ENCODE results near the gene YY1.
"Not testable (repeated sequence)": the region's sequence is repeated elsewhere in the genome, so short reads cannot be mapped to it uniquely, and the experiment has no call there.

YY1 gene

DNA sequence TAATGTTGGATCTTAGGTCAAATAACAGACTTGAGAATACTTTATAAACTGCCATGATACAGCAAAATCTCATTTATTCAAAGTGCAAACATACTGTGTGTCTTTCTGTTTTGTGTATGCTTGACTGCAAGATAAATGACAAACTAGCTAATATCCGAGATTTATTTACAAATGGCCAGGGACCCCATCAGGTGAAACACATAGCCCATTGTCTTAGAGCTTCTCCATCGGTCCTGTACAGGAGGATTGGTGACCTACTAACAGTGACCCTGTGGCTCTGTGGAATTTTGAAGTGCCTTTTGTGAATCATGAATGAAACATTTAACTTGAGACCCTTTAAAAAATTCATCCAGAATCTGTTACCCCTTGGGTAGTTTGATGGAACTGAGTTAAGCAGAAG, 40.2 kb downstream of the YY1 start:
- no peak for DNase-seq
- in situ Hi-C loops (cut with HindIII; ENCODE audit: low pct_ligation_motif_present, low pct_unique_long_range_greater_than_20kb, low sequenced_read_pairs) = no loop called here

- no peak for DNase-seq
- in situ Hi-C loops (cut with HindIII; ENCODE audit: low pct_ligation_motif_present, low pct_unique_long_range_greater_than_20kb, low sequenced_read_pairs) = no loop called here
These were observed 40.6 kb downstream of the YY1 start for GRCh38 chr14:100279563-100279962.

DNA sequence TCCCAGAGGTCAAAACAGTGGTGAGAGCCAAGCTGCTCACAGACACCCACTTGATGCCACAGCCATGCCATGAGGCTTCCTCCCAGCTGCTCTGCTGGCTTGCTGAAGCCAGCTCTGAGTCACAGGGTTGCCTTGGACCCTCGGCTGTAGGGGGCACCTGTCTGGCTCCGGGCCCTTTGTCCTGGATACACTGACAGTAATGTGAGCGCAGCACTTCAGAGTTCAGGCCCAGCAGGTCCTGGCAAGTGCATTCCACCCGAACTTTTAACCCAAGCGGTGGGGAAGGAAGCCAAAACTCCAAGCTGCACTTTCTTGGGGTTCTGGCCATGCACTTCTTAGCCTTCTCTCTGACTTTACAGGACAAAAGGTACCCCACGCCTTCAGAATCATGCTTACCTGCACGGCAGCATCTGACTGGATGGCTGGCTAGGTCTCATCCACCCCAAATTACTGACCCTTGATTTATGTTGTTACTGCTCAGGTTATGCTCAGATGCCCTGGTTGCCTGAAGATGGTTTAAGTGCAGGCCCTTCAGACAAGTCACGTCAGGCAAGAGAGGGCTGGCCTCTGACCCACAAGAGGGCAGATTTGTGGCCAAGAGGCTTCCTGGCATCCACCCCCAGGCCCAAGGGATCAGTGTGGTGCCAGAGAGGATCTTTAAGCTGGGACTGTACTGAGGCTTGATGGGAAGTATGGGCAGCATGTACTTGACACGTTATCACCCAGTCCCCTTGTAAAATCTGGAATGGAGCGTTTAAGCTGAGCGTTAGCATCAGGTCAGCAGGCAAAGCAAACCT, 42.5 kb downstream of the YY1 start:
- in situ Hi-C loops (cut with HindIII; ENCODE audit: low pct_ligation_motif_present, low pct_unique_long_range_greater_than_20kb, low sequenced_read_pairs) = no loop called here
- DNase-seq = no peak

GRCh38 chr14:100282083-100282350, 43.1 kb downstream of the YY1 start:
- in situ Hi-C loops (cut with HindIII; ENCODE audit: low pct_ligation_motif_present, low pct_unique_long_range_greater_than_20kb, low sequenced_read_pairs) = no loop called here
- DNase-seq = no peak

- DNase-seq = no peak
- in situ Hi-C loops (cut with HindIII; ENCODE audit: low pct_ligation_motif_present, low pct_unique_long_range_greater_than_20kb, low sequenced_read_pairs) = no loop called here
These were observed 43.9 kb downstream of the YY1 start for GRCh38 chr14:100282766-100283419.

- DNase-seq; in situ Hi-C loops (cut with HindIII; ENCODE audit: low pct_ligation_motif_present, low pct_unique_long_range_greater_than_20kb, low sequenced_read_pairs): not testable (repeated sequence)
These were observed 44.5 kb downstream of the YY1 start for GRCh38 chr14:100283436-100283835.

DNA sequence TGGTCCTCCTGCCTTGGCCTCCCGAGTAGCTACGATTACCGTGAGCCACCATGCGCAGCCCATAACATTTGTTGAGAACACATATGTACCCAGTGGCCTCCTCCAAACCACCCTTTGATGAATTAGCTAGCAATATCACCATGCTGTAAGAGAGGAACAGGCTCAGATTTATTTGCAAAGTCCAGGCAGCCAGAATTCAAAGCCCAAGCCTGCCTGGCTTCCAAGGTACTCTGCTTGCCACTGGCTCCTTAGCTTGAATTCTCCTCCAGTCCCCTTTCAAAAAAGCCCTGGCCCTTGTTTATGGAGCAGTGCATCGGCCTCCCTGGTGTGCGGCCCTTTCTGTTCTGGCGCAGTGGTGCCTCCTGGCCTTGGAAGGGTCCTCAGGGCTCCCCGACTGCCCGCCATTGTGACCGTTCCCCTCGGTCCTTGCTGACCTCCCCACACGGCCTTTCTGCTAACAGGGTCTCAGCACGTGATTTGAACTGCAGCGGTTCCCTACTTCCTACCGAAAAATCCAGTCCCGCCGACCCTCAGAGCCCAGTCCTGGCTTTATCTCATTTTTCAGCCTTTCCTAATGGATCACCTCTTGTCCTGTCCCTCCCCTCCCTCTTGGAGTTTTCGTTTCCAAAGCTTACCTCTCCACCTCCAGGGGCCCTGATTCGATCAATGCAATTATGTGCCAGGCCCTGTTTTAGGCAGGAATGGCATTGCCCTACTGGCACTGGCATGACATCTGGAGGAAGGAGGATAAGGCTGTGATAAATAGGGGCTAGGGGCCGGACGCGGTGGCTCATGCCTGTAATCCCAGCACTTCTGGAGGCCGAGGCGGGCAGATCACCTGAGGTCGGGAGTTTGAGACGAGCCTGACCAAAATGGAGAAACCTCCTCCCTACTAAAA, 45.3 kb downstream of the YY1 start:
- in situ Hi-C loops (cut with HindIII; ENCODE audit: low pct_ligation_motif_present, low pct_unique_long_range_greater_than_20kb, low sequenced_read_pairs) = no loop called here
- no peak for DNase-seq

DNA sequence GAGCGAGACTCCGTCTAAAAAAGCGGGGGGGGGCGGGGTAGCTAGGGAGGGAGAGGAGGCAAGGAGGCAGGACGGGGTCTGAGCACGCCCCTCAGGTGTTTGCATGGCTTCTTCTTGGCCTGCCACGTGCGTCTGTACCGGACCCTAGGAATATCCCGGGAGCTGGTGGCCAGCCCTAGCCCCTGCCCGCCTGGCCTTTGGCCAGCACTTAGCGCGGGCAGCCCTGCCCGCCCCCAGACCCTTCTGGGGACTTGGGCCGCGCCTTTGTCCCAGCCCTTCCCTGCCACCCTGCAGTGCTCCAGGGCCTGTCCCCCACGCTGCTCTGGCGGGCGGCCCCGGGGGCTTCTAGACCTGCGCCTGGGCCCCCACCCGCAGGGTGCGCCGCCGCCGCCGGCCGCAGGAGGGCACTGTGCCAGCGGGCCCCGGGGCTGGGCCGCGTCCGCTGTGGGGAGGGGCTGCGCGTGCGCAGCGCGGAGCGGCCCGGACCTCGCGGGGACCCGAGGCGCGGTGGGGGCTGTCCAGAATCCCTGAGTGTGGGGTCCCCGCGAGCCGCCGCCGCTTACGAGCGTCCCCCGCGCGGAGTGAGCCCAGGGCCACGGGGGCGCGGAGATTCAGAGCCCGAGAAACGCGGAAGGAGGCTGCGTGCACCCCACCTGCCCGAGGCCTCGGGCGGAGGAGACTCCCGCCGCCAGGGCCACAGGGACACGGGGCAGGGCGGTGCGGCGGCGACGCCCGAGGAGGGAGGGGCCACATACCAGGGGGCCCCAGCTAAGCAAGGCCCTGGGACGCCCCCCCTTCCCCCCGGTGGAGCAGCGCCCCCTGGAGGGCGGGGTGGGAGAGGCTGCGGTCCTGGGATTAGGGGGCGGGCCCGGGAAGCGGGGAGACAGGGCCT, 46.3 kb downstream of the YY1 start:
- in situ Hi-C loops (cut with HindIII; ENCODE audit: low pct_ligation_motif_present, low pct_unique_long_range_greater_than_20kb, low sequenced_read_pairs) = no loop called here
- DNase-seq = peak; percentile 64

DNA sequence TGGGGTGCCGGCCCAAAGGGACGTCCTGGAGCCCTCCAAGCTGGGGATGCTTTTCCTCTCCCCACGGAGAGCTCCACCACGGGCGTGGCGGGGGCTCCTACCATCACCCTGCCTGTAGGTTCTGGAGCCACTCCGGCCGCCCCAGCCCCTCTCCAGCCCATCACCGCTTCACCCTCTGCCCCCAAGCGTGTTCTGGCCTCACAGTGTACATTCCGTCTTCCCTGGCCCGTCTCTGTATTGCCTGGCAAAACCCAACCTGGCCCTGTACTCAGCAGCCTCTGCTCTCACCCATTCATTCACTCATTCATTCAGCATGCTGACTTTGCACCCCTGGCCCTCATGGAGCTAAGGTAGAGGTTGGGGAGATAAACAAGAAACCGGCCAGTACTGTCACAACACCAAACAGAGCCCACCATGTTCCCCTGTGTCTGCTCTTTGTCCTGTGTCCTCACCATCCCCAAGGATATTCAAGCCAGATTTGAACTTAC, 47.0 kb downstream of the YY1 start:
- DNase-seq = no peak
- in situ Hi-C loops (cut with HindIII; ENCODE audit: low pct_ligation_motif_present, low pct_unique_long_range_greater_than_20kb, low sequenced_read_pairs) = no loop called here

DNA sequence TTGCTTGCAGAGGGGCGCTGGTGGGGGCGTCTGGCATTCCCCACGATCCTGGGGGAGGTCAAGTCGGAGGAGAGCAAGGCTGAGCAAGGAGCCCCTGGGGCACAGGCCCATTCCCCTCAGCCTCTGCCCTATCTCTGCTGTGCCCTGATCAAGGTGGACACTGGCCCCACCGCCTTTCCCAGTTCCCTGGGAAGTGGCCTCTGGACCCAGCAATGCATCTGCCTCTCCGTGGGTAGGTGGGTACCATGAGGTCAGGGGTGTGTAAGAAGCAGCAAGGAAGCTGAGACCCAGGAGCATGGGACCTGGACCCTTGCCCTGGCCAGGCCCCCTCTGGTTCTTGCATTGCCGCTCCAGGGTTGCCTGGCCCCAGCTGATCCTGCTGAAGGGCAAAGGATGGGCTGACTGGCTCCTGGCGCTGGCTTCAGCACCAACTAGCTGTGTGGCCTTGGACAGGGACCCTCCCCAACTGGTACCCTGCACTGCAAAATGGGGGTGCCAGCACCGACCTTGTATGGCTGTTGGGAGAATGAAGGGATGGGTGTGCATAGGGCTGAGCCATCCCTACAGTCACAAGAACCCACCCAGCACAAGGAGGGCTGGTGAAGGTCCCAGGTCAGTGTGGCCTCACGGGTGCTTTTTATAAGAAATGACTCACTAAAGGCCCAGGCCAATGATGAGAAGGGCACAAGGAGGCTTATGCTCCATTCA, 47.7 kb downstream of the YY1 start:
- no peak for DNase-seq
- in situ Hi-C loops (cut with HindIII; ENCODE audit: low pct_ligation_motif_present, low pct_unique_long_range_greater_than_20kb, low sequenced_read_pairs) = no loop called here

DNA sequence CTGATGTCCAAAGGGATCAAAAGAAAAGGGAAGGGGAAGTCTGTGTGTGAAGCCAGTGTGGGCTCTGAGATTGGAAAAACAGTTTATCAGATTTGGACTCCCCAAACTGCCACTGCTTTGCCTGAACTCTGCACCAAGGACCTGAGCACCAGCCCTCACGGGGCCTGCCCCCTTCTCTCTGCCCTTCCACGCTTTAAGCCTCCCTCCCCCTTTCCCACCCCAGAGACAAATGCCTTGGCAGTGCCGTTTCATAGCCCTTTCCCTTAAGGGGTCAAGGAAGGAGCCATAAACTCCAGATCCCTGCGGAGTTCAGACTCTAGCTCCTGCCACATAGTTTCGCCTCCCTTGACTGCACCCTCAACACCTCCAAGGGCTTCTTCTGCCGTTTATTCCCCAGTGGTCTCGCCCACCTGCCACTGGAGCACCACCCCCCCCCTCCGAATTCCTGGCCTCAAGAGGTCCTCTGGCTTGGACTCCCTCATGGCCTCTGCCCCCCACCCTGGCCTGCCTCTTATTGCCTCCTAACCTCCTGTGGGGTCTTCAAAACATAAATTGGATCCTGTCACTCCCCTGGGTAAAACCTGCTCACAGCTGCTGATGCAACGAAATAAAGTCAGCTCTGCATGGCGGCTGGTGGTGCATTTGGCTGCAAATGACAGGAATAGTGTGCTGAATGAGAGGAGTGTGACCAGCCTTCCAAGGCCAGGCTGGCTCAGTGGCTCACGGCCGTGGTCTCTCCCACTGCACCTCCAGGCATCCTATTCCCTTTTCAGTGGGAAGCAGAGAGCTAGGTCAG, 48.5 kb downstream of the YY1 start:
- in situ Hi-C loops (cut with HindIII; ENCODE audit: low pct_ligation_motif_present, low pct_unique_long_range_greater_than_20kb, low sequenced_read_pairs) = no loop called here
- DNase-seq = no peak

- DNase-seq; in situ Hi-C loops (cut with HindIII; ENCODE audit: low pct_ligation_motif_present, low pct_unique_long_range_greater_than_20kb, low sequenced_read_pairs): not testable (repeated sequence)
These were observed 49.0 kb downstream of the YY1 start for GRCh38 chr14:100287998-100288295.

- in situ Hi-C loops (cut with HindIII; ENCODE audit: low pct_ligation_motif_present, low pct_unique_long_range_greater_than_20kb, low sequenced_read_pairs) = no loop called here
- DNase-seq = no peak
These were observed 49.6 kb downstream of the YY1 start for GRCh38 chr14:100288382-100289185.

- no peak for DNase-seq
These were observed 51.1 kb downstream of the YY1 start for GRCh38 chr14:100289916-100290606.

DNA sequence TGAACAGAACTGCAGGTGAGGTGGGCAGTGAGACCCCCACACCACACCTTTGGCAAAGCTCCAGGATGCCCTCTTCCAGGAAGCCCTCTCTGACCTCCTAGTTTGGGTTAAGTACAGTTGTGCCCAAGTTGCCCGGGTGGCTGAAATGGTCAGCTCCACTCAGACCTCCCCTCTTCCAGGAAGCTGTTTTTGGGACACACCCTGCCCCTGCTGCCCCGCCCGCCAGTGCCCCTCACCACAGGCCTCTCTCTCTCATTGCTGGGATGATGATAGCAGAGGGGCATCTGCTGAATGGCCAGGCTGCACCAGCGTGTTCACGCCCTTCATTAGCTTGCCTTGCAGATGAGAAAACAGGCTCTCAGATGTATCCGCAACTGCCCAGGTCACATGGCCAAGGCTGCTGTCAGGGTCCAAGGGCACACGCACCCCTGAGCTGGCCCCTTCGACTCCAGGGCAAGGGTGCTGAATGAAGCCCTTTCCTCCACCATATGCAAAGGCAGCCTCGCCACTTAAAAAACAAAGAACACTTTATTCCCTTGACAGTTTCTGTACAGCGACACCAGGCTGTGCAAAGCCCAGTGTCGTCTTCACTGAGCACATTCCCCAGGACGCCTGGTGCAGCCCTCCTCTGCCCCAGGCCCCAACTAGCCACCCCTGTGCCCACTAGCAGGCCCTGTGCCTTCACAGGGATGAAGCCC, 51.8 kb downstream of the YY1 start:
- in situ Hi-C loops (cut with HindIII; ENCODE audit: low pct_ligation_motif_present, low pct_unique_long_range_greater_than_20kb, low sequenced_read_pairs) = no loop called here
- no peak for DNase-seq

More at GRCh38 chr14:100289916-100290606, 51.1 kb downstream of the YY1 start:
- in situ Hi-C loops (cut with HindIII; ENCODE audit: low pct_ligation_motif_present, low pct_unique_long_range_greater_than_20kb, low sequenced_read_pairs) = no loop called here
